Measurements from ENCODE around the gene TRAPPC4.
A peak's percentile ranks its signal among the peaks of the same experiment; 100 is the strongest.

The TRAPPC4 gene

DNA sequence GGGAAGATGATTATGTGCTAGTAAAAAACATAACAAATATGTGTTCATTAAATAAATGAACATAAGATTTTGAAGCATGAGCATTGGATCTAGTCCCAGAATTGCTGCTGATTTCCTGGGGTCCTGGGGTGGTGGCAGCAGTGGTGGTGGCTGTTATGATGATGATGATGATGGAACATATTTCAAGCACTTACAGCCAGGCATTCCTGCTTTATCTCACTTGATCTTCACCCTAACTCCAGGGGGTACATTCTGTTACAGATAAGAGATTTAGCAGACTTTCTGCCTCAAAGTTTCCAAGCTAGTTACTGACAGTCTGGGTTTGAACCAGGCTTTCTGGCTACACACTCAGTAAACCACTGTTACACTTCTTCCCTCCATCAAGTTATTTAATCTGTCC, 5.2 kb downstream of the TRAPPC4 start:
- Mint-ChIP-seq H3K27ac (no peak overlapping the region), H3K4me1 (ENCODE audit: low read depth) (peaks cover 39% of the 10 kb centered on the region), H3K36me3 (ENCODE audit: low read depth) (peaks cover 96% of the 10 kb centered on the region), H3K4me3 (no peak overlapping the region), H3K9me3 (no peaks in the 10 kb centered on the region), H3K27me3 (no peaks in the 10 kb centered on the region)
- intact Hi-C loops (cut with micrococcal nuclease), result no loop called here

DNA sequence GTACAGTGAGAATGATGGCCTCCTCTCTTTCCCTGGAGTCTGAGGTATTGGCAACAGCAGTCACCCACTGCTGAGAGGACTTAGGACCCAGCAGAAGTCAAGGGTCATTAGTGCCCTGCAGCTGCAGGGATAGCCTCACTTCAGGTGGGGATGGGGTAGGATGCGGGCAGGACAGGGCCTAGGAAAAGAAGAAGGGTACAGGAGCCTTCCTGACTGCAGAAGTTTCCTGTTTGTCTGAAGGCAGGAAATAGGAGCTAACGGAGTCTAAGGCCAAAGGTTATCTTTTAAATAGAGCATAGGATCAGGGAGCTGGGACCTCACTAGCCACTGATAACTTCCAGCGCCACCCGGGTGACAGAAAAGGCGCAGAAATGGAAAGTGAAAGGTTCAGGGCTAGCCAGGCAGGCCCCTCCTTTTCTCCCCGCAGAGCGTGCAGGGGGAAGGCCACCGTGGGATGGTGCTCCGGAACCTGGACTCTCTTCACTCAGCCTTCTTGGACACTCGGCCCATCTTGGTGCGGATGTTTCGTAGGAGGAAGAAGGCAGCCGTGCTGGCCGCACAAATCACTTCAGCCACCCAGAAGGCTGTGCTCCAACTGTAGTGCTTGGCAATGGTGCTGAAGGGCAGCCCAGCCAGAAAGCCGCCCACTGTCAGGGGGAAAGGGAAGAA, 6.0 kb downstream of the TRAPPC4 start:
- Mint-ChIP-seq H3K36me3 (ENCODE audit: low read depth) (peaks cover 95% of the 10 kb centered on the region), H3K9me3 (no peaks in the 10 kb centered on the region)

DNA sequence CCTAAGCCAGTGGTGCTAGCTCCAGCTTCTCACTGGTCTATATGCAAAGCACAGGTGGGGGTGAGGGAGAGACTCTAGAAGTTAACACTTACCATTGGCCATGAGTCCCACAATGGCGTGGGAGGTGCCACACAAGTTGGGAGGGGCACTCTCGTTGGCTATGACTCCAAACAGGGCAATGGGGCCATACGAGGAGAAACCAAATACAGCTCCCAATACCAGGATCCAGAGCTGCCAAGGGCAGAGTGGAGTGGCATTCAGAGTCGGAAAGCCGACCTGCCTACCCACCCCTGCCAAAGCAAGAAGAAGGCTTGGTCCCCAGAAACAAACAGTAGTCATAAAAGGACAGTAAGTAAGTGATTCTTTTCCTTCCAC, 6.5 kb downstream of the TRAPPC4 start:
- H3K4me3 Mint-ChIP-seq, result no peak overlapping the region
- H3K36me3 Mint-ChIP-seq (ENCODE audit: low read depth), result peaks cover 91% of the 10 kb centered on the region
- H3K27ac Mint-ChIP-seq, result no peak overlapping the region
- H3K4me1 Mint-ChIP-seq (ENCODE audit: low read depth), result peaks cover 50% of the 10 kb centered on the region
- no peaks in the 10 kb centered on the region for H3K9me3 Mint-ChIP-seq
- intact Hi-C loops (cut with micrococcal nuclease), result no loop called here
- H3K27me3 Mint-ChIP-seq, result no peaks in the 10 kb centered on the region

More for the DNA sequence above, 6.0 kb downstream of the TRAPPC4 start:
- intact Hi-C loops (cut with micrococcal nuclease), result no loop called here
- Mint-ChIP-seq H3K27ac (peak overlapping the region; percentile 16), H3K27me3 (no peaks in the 10 kb centered on the region), H3K4me1 (ENCODE audit: low read depth) (peaks cover 48% of the 10 kb centered on the region), H3K4me3 (no peak overlapping the region)

DNA sequence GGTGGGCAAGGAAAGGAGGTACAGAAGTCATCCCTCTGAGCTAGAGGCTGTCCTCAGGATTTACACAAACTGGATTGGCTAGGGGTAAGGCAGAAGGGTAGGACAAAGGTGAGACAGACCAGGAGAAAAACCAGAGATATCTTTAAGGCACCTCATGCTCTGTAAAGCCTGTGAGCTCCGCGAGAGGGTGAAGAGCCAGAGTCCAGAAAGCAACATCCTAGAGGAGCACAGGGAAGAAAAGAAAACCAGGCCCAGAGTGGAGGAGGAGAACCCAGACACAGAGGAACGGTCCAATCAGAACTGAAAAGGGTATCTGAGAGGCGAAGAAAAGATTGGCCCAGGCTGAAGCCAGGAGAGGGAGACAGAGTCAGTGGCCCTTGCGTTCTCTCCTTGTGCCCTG, 7.0 kb downstream of the TRAPPC4 start:
- H3K4me3 Mint-ChIP-seq, result no peak overlapping the region
- no peaks in the 10 kb centered on the region for H3K27me3 Mint-ChIP-seq
- peaks cover 46% of the 10 kb centered on the region for H3K4me1 Mint-ChIP-seq (ENCODE audit: low read depth)
- no peak overlapping the region for H3K27ac Mint-ChIP-seq
- H3K9me3 Mint-ChIP-seq, result no peaks in the 10 kb centered on the region
- peaks cover 90% of the 10 kb centered on the region for H3K36me3 Mint-ChIP-seq (ENCODE audit: low read depth)
- intact Hi-C loops (cut with micrococcal nuclease), result no loop called here

DNA sequence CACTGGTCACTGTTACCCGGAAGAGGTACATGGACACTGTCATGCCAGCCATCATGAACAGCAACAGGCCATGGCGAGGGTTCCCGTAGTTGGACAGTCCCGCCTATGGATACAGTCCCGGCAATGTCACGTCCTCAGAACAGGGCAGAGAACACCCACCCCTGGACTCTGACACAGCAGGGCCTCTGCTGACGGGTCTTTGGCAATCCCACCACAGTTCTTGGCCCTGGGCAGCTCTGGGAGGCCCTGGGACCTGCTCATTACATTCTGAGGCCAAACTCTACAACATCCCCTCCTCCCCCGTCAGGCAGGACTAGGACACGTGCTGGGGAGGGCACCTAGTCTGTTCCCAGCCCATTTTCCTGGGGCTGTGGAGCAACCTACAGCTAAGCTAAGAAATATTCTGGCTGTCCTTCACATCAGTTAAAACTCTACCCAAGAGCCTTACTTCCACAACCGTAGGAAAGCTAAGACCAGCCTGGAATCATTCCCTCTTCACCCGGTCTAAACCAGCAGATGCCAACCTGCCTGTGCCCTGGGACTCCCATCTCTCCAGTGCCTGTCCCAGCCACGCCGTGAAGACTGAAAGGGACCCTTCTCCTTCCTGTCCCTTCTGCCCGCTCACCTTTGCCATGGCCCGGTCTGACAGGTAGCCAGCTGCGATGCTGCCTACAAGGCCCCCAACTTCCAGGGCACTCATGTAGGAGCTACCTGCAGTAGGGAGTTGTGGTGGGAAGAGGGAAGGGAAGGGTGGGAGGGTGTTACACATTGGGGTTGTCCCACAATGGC, 7.6 kb downstream of the TRAPPC4 start:
- Mint-ChIP-seq H3K4me3 (no peak overlapping the region), H3K27me3 (no peaks in the 10 kb centered on the region), H3K36me3 (ENCODE audit: low read depth) (peaks cover 88% of the 10 kb centered on the region), H3K4me1 (ENCODE audit: low read depth) (peaks cover 45% of the 10 kb centered on the region), H3K9me3 (no peaks in the 10 kb centered on the region), H3K27ac (no peak overlapping the region)
- intact Hi-C loops (cut with micrococcal nuclease), result no loop called here

DNA sequence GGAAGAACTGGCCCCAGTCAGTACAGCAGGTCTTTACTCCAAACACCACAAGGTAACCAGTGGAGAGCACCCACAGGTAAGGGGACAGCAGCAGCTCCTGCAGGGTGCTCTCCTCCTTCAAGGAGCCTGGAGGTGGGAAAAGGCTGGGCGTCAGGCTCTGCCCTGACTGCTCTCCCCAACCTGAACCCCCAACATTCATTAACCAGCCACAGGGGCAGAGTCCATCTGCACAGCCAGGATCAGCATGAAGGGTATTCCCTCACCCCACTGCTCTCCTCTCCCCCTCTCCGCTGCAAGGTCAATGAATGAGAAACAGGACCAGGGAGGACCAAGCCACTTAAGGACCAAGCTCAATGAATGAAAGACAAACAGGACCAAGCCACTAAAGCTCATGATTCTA, 8.4 kb downstream of the TRAPPC4 start:
- intact Hi-C loops (cut with micrococcal nuclease), result no loop called here
- peaks cover 45% of the 10 kb centered on the region for H3K4me1 Mint-ChIP-seq (ENCODE audit: low read depth)
- no peak overlapping the region for H3K4me3 Mint-ChIP-seq

DNA sequence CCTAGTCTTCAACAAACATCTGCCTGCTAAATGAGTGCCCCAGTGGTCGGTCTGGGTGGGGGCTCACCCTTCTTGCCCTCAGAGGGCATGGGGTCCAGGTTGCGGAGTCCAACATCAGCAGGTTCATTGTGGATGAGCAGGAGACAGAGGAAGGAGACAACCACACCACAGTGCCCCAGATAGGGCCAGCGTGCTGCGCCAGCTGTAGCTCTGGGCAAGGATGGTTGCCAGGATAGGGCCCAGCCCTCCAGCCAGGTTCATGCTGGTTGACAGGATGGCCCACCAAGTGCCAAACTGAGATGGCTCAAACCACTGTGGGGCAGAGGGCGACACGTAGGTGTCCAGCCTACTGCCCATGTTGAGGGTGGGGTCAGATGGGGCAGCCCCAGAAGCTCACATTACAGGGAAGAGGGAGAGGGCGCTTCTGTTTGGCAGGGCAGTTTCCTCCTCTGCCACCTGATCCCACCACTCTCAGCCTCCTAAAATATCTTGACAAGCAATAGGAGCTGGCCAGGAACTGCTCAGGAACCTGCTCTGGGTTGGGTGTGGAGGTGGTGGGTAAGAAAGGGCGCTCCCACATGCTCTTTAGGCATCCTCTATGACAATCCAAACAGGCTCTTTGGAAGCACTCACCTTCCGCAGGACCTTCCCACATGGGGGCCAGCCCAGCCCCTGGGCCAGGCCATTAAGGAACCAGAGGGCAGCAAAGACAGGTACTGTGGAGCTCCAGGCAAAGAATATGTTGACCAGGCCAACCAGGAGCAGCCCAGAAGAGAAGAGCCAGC, 9.2 kb downstream of the TRAPPC4 start:
- intact Hi-C loops (cut with micrococcal nuclease), result no loop called here
- Mint-ChIP-seq H3K27ac (peak overlapping the region; percentile 90), H3K9me3 (no peaks in the 10 kb centered on the region), H3K4me3 (no peak overlapping the region), H3K36me3 (ENCODE audit: low read depth) (peaks cover 73% of the 10 kb centered on the region), H3K27me3 (no peaks in the 10 kb centered on the region), H3K4me1 (ENCODE audit: low read depth) (peaks cover 41% of the 10 kb centered on the region)

More for the DNA sequence above, 8.4 kb downstream of the TRAPPC4 start:
- H3K9me3 Mint-ChIP-seq, result no peaks in the 10 kb centered on the region
- no peaks in the 10 kb centered on the region for H3K27me3 Mint-ChIP-seq
- H3K36me3 Mint-ChIP-seq (ENCODE audit: low read depth), result peaks cover 81% of the 10 kb centered on the region
- peak overlapping the region; percentile 90 for H3K27ac Mint-ChIP-seq

DNA sequence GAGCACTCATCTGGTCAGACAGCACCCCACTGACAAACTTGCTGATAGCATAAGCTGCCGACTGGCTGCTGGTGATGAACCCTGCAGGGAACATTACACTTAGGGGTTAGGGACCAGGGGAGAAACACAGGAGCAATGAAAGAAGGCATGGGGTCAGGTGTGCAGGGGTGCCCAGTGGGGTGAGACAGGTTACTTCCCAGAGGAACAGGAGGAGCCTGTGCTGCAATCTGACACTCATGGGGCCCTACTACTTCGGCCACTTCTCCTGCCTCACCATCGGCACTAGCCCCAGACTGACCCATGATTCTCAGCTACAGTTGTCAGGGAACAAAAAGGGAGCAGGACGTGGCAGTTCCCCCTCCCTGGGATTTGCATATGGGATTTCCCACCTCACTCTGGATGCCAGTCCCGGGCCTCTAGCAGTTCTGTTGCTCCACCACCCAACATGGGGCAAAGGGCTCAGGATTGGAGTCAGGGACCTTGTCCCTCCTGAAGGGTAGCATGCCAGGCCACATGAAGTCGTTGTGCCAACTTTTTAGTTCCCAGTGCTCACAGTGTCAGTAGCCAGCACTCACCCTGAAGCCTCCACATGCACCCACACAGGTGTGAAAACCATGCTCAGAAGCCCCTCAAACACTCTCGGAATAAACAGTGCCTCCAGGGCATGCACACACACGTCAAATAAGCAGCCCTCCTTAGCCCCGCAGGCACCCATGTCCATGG, 9.9 kb downstream of the TRAPPC4 start:
- H3K4me1 Mint-ChIP-seq (ENCODE audit: low read depth), result peaks cover 37% of the 10 kb centered on the region
- no peaks in the 10 kb centered on the region for H3K27me3 Mint-ChIP-seq
- intact Hi-C loops (cut with micrococcal nuclease), result no loop called here
- no peaks in the 10 kb centered on the region for H3K9me3 Mint-ChIP-seq
- H3K36me3 Mint-ChIP-seq (ENCODE audit: low read depth), result peaks cover 65% of the 10 kb centered on the region
- H3K27ac Mint-ChIP-seq, result peak overlapping the region; percentile 90
- H3K4me3 Mint-ChIP-seq, result peak overlapping the region; percentile 86

DNA sequence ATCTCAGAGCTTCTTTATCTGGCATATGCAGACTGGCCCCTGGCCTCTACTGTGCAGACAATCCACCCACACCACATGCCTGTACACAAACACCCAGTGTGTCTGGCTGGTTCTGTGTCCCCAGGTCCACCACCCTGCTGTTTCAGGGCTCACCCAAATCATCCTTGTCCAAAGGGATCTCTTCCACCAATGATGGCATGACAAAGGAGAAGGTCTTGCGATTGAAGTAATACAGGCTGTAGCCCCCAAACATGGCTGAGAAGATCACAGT, 10.4 kb downstream of the TRAPPC4 start:
- H3K4me1 Mint-ChIP-seq (ENCODE audit: low read depth), result peaks cover 34% of the 10 kb centered on the region
- H3K4me3 Mint-ChIP-seq, result peak overlapping the region; percentile 86

DNA sequence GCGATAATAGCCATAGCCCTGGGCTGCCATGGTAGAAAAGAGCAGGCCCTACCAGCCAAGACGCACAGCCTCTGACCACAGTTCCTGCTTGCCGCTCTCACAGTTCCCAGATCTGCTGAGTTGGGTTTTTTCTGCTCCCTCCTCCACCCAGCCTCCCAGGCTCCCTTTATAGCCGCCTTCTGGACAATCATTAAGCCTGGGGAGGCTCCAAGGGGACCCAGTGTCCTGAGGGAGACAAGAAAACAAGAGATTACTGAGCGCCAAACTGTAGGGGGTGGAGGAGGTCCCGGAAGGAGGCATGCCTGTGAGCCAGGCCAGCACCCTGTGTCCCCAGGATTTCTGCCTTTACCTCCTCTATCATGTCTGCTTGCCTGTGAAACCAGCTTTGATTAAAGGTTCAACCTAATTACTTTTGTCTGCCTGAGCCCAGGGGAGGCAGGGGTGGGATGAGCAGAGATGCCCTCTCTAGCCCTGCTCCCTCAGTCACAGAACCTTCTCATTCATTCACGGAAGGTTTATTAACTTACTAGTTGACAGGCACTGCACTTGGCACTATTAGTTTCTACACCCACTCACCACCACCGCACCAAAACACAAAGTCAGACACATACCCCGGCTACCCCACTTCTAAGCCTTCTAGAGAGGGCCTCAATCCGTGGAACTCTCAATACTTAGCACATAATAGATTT, 10.9 kb downstream of the TRAPPC4 start:
- Mint-ChIP-seq H3K36me3 (ENCODE audit: low read depth) (peaks cover 55% of the 10 kb centered on the region), H3K4me3 (peak overlapping the region; percentile 86), H3K27ac (peak overlapping the region; percentile 90), H3K9me3 (no peaks in the 10 kb centered on the region), H3K4me1 (ENCODE audit: low read depth) (peaks cover 34% of the 10 kb centered on the region), H3K27me3 (peaks cover 2% of the 10 kb centered on the region)
- intact Hi-C loops (cut with micrococcal nuclease), result loop anchor here (1.0 kb wide), 2 partner anchors 11 to 31 kb away; partner anchors contain the start of genes CENATAC, RPS25 and TRAPPC4

More for the DNA sequence above, 10.4 kb downstream of the TRAPPC4 start:
- H3K36me3 Mint-ChIP-seq (ENCODE audit: low read depth), result peaks cover 60% of the 10 kb centered on the region
- intact Hi-C loops (cut with micrococcal nuclease), result no loop called here
- H3K27me3 Mint-ChIP-seq, result peaks cover 2% of the 10 kb centered on the region
- H3K27ac Mint-ChIP-seq, result peak overlapping the region; percentile 90
- H3K9me3 Mint-ChIP-seq, result no peaks in the 10 kb centered on the region

DNA sequence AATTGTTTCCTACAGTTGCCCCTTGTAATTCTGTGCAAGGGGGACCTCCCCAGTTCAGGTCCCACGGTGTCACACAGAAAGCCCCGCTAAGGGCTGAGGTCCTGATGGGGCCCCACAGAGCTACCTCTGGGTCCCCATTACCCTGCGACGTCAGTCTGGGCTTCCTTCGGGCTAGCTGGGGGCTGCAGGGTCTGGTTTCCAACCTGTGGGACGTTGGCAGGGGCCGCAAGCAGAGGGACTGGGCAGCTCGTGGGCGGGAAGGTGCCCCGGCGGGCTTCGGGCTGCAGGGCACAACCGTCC, 11.4 kb downstream of the TRAPPC4 start:
- Mint-ChIP-seq H3K4me3 (peak overlapping the region; percentile 86), H3K27ac (peak overlapping the region; percentile 90), H3K4me1 (ENCODE audit: low read depth) (peaks cover 34% of the 10 kb centered on the region), H3K9me3 (no peaks in the 10 kb centered on the region), H3K27me3 (peaks cover 2% of the 10 kb centered on the region), H3K36me3 (ENCODE audit: low read depth) (peaks cover 50% of the 10 kb centered on the region)
- intact Hi-C loops (cut with micrococcal nuclease), result loop anchor here (1.0 kb wide), 2 partner anchors 12 to 32 kb away; partner anchors contain the start of genes CENATAC, RPS25 and TRAPPC4

DNA sequence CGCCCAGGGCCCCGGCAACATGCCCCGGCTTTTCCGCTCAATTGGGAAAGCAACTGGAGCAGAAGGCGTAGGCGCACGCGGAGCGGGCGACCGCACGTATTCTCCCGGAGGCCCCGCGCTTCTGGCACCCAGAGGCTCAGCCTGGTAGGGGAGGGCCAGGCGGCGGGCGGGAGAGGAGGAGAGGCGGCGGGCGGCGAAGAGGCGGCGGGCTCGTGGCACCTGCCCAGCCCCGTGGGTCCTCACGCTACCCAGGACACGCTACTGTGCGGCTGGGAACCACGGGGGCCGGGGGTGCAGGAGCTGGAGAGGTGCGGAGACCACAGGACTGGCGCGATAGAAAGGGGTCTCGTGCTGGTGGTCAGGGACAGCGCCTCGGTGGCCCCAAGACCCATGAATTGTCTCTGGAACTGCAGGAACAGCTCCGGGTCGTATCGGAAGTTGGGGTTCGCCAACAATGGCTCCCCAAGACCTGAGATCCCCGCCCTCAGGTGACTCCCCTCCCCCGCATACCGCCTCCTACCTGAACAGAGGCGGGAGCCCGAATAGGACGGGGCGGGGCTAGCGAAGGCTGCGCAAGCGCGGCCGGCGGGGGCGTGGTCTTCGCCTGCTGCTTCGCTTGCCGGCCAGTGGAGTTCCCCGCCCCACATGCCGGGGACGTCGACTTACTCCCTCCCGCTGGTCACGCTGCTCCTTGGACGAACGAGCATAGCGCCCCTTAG, 11.9 kb downstream of the TRAPPC4 start, which contains the start of gene SLC37A4:
TSS of gene SLC37A4 (minus strand) at position 549 of the 719 bp plus-strand sequence.
- intact Hi-C loops (cut with micrococcal nuclease), result loop anchor here (1.0 kb wide), 2 partner anchors 12 to 32 kb away; partner anchors contain the start of genes CENATAC, RPS25 and TRAPPC4

DNA sequence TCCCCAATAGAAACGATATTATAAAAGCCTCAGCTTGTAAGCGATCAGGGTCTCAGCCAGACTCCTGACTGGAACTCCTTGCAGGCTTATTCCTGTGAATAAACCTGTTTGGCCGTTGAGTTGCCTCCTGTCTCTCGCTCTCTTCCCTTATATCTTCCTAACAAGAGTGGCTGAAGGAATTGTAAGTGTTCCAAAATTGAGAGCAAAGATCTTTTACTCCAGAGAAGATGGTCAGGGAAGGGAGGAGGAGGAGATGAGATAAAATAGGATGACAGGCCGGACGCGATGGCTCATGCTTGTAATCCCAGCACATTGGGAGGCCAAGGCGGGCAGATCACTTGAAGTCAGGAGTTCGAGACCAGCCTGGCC, 13.3 kb downstream of the TRAPPC4 start:
- Mint-ChIP-seq H3K27me3 (peaks cover 2% of the 10 kb centered on the region), H3K9me3 (no peaks in the 10 kb centered on the region), H3K27ac (no peak overlapping the region), H3K4me3 (no peak overlapping the region), H3K4me1 (ENCODE audit: low read depth) (peaks cover 33% of the 10 kb centered on the region), H3K36me3 (ENCODE audit: low read depth) (peaks cover 31% of the 10 kb centered on the region)
- intact Hi-C loops (cut with micrococcal nuclease), result no loop called here

More for the DNA sequence above, 11.9 kb downstream of the TRAPPC4 start, which contains the start of gene SLC37A4:
- Mint-ChIP-seq H3K36me3 (ENCODE audit: low read depth) (peaks cover 45% of the 10 kb centered on the region), H3K27me3 (peaks cover 2% of the 10 kb centered on the region), H3K4me1 (ENCODE audit: low read depth) (peaks cover 34% of the 10 kb centered on the region), H3K9me3 (no peaks in the 10 kb centered on the region), H3K27ac (peak within 1 kb of the TSS; percentile 90), H3K4me3 (peak within 1 kb of the TSS; percentile 86)
